OCI-LY7 (cell line): ENCODE results near the gene SPEM2. TPM values are rescaled to one million over a fixed set of nuclear protein-coding genes. Genes with fewer than 3 reads are reported as not detected.

Source experiments
- BruUV-seq: library from RNA; stranded (reverse); fragments of 400-500 nt; replicated peaks from 2 replicates; lab custom pipeline; 2021; lab: Mats Ljungman, UMichigan
- CTCF ChIA-PET: fragments of 300-600 bp; sonication (Branson Sonifier 250); formaldehyde crosslinking; loops from one replicate; lab custom pipeline; 2022; ENCODE audit warnings: antibody characterized with exemption; ENCODE audit not compliant: unreplicated experiment; lab: Charles Lee
- POLR2A ChIA-PET: fragments of 300-600 bp; sonication (Branson Sonifier 250); formaldehyde crosslinking; loops from one replicate; lab custom pipeline; 2022; ENCODE audit warnings: antibody characterized with exemption; lab: Charles Lee
- DNase-seq: peaks from one replicate; pipeline ENCODE4 v3.0.0-alpha.2; 2015; ENCODE audit warnings: low spot score
- H2AFZ ChIP-seq: fragments of 200-600 bp; sonication (generic), shearing (Covaris generic); 2 replicates; pipeline ENCODE4 v1.6.1; 2014; ENCODE audit warnings: mild to moderate bottlenecking, antibody characterized with exemption, low read length, moderate library complexity
- H3K27ac ChIP-seq: fragments of 200-600 bp; sonication (generic); 2 replicates; pipeline ENCODE4 v1.5.1; 2014; ENCODE audit warnings: mixed run types, low read depth, mild to moderate bottlenecking, moderate library complexity, low read length, inconsistent platforms; ENCODE audit not compliant: poor library complexity, severe bottlenecking
- H3K36me3 ChIP-seq: fragments of 200-600 bp; sonication (generic); 2 replicates; pipeline ENCODE4 v1.6.1; 2014; ENCODE audit warnings: mild to moderate bottlenecking, antibody characterized with exemption, low read length, moderate library complexity, mixed read lengths; ENCODE audit not compliant: insufficient read depth
- H3K4me1 ChIP-seq: fragments of 200-600 bp; sonication (generic); 2 replicates; pipeline ENCODE4 v1.5.1; 2014; ENCODE audit warnings: mild to moderate bottlenecking, low read length; ENCODE audit not compliant: insufficient read depth, poor library complexity, severe bottlenecking
- H3K4me2 ChIP-seq: fragments of 200-600 bp; sonication (generic); 2 replicates; pipeline ENCODE4 v1.6.1; 2014; ENCODE audit warnings: mild to moderate bottlenecking, low read length
- H3K4me3 ChIP-seq: fragments of 200-600 bp; sonication (generic); 2 replicates; pipeline ENCODE4 v1.5.1; 2014; ENCODE audit warnings: mild to moderate bottlenecking, low read depth, low read length; ENCODE audit not compliant: poor library complexity, severe bottlenecking
- H3K79me2 ChIP-seq: fragments of 200-600 bp; sonication (generic); 2 replicates; pipeline ENCODE4 v1.6.1; 2016; ENCODE audit warnings: low read depth, mild to moderate bottlenecking, low read length, moderate library complexity, mixed read lengths; ENCODE audit not compliant: insufficient read depth
- H3K9me2 ChIP-seq: fragments of 200-600 bp; sonication (generic); 2 replicates; pipeline ENCODE4 v1.6.1; 2016; ENCODE audit warnings: mild to moderate bottlenecking, low read length, mixed read lengths; ENCODE audit not compliant: insufficient read depth
- H3K9me3 ChIP-seq: fragments of 200-600 bp; sonication (generic); 2 replicates; pipeline ENCODE4 v1.6.1; 2014; ENCODE audit warnings: mild to moderate bottlenecking, mixed run types, low read length, mixed read lengths
- H4K20me1 ChIP-seq: fragments of 200-600 bp; sonication (generic); 2 replicates; pipeline ENCODE4 v1.6.1; 2014; ENCODE audit warnings: mild to moderate bottlenecking, antibody characterized with exemption, low read length, moderate library complexity, mixed read lengths; ENCODE audit not compliant: insufficient read depth
- EZH2phosphoT487 ChIP-seq: fragments of 200-600 bp; sonication (generic); IDR thresholded peaks from 2 replicates; pipeline ENCODE4 v1.6.1; 2018; ENCODE audit warnings: low read depth, borderline replicate concordance, mild to moderate bottlenecking, mixed run types, antibody characterized with exemption, low read length, moderate library complexity, mixed read lengths
- intact Hi-C: fragments of 100-400 bp; cut with micrococcal nuclease; formaldehyde crosslinking; loops from one replicate; pipeline ENCODE4 v1.10.0; 2022; ENCODE audit not compliant: unreplicated experiment
- total RNA-seq, 2 experiments: library from RNA; depleted of rRNA in 1 of 2; stranded (reverse); fragments of >200 nt in 1 of 2; shearing (Covaris generic) in 1 of 2; gene quantifications; 2 replicates each; pipeline ENCODE4 v1.2.3, GENCODE V29; 2014 to 2022
- TF ChIP-seq, protein P1 (sequence below): fragments of 200-600 bp; sonication (generic); conservative IDR thresholded peaks from 2 replicates; pipeline ENCODE4 v1.5.1; 2014; ENCODE audit warnings: mild to moderate bottlenecking, antibody characterized with exemption, low read length, moderate library complexity, mixed read lengths

Gene SPEM2
- total RNA-seq, 2 experiments from 2014 or later, result not detected

DNA sequence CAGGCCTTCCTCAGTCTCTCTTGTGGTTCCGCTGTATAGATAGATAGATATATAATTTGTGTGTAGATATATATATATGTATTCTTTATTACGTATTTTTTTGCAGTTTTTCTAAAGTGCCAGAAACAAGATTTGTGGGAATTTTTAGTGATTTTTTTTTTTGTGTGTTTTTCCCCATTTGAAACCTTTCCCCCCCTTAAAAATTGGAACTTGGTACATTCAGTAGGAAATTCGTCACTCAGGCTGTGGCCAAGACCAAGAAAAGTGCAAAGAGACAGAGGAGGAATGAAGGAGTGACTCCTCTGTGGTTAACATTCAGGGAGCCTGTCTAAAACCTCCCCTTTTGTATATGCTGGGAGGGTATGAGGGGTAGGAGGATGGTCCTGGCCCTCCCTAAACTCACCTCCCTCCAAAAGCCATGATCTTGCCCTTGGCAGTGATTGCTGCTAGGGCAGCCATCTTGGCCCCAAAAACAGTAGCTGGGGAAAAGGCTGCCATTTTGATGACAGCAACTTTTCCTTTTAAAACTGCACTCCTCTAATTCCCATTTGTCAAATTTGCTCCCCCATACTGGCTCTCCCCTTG lies 34.6 kb downstream of the SPEM2 start:
- CTCF ChIA-PET, result no interaction called here
- intact Hi-C loops, result no loop called here
- no peaks in the 10 kb centered on the region for H3K9me3 ChIP-seq

GRCh38 chr17:7460850-7461660 lies 35.6 kb downstream of the SPEM2 start:
- no TSS peak for BruUV-seq

More for the DNA sequence above, 34.6 kb downstream of the SPEM2 start:
- no TSS peak for BruUV-seq
- Histone ChIP-seq H3K27ac (no peak overlapping the region), H3K4me3 (no peak overlapping the region), H2AFZ (no peak overlapping the region), H3K9me2 (no peaks in the 10 kb centered on the region), H4K20me1 (no peaks in the 10 kb centered on the region), H3K4me2 (no peak overlapping the region), H3K79me2 (no peaks in the 10 kb centered on the region), H3K4me1 (peaks cover 14% of the 10 kb centered on the region), H3K36me3 (peaks cover 6% of the 10 kb centered on the region; the same call in 1 of the 2 replicates)
- POLR2A ChIA-PET, result interaction anchor here (0.7 kb wide), 1 partner anchor 88 kb away, joined by 3 read pairs; no protein-coding TSS in a partner anchor
- no peak for DNase-seq
- no peak for TF ChIP-seq EZH2phosphoT487
- TF ChIP-seq, protein P1, sequence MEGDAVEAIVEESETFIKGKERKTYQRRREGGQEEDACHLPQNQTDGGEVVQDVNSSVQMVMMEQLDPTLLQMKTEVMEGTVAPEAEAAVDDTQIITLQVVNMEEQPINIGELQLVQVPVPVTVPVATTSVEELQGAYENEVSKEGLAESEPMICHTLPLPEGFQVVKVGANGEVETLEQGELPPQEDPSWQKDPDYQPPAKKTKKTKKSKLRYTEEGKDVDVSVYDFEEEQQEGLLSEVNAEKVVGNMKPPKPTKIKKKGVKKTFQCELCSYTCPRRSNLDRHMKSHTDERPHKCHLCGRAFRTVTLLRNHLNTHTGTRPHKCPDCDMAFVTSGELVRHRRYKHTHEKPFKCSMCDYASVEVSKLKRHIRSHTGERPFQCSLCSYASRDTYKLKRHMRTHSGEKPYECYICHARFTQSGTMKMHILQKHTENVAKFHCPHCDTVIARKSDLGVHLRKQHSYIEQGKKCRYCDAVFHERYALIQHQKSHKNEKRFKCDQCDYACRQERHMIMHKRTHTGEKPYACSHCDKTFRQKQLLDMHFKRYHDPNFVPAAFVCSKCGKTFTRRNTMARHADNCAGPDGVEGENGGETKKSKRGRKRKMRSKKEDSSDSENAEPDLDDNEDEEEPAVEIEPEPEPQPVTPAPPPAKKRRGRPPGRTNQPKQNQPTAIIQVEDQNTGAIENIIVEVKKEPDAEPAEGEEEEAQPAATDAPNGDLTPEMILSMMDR, result no peak

More at GRCh38 chr17:7460850-7461660, 35.6 kb downstream of the SPEM2 start:
- Histone ChIP-seq H3K4me3 (no peak overlapping the region), H4K20me1 (no peaks in the 10 kb centered on the region), H3K27ac (no peak overlapping the region), H3K9me3 (no peaks in the 10 kb centered on the region), H3K79me2 (no peaks in the 10 kb centered on the region), H3K9me2 (no peaks in the 10 kb centered on the region), H3K4me2 (no peak overlapping the region), H3K36me3 (peaks cover 6% of the 10 kb centered on the region; the same call in 1 of the 2 replicates), H2AFZ (no peak overlapping the region), H3K4me1 (peaks cover 14% of the 10 kb centered on the region)
- no peak for DNase-seq
- ChIA-PET CTCF (no interaction called here), POLR2A (no interaction called here)
- TF ChIP-seq EZH2phosphoT487, result no peak
- TF ChIP-seq, protein P1, result no peak
- intact Hi-C loops, result no loop called here
